NK-92 treated with Interleukin-12 subunit alpha and Interleukin-12 subunit beta, amount 100 ng/mL, for 24 hours (cell line): ENCODE data around the gene TSHR.
"Not testable (repeated sequence)": the region's sequence is repeated elsewhere in the genome, so short reads cannot be mapped to it uniquely, and the experiment has no call there.

Source experiments
- DNase-seq: peaks from one replicate; lab custom pipeline; 2025; lab: John Stamatoyannopoulos, UW

The TSHR gene

DNA sequence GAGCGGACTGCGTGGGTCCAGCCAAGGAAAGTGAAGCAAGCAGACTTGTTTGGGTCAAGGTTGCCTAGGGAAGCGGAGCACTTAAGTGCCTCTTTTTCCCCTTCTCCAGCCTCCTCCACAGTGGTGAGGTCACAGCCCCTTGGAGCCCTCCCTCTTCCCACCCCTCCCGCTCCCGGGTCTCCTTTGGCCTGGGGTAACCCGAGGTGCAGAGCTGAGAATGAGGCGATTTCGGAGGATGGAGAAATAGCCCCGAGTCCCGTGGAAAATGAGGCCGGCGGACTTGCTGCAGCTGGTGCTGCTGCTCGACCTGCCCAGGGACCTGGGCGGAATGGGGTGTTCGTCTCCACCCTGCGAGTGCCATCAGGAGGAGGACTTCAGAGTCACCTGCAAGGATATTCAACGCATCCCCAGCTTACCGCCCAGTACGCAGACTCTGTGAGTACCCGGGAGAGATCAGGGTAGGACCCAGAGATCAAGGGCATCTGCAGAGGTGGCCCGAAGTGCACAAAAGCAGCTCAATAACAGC is at the start of gene TSHR:
TSHR (plus strand) TSS at position 206 of the 526 bp plus-strand sequence; CDS start at position 266, 60 bp downstream.
- no peak for DNase-seq

DNA sequence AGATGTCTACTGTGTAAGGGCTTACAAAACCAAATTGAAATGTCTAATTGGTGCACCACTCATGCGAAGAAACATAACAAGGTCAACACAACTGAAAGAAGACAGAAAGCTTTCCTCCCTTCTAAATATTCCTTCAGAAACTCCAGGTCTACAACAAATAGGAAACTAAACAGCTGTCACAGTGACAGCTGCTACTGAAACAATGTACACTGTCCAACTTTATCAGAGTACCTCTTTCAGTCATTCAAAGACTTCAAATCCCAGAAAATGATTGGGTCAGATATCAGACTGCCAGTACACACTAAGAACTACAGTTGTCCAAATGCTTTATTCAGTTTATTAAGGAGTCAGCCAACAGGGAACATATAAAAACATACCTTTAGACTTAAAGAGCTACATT is 49.1 kb upstream of the TSHR start:
- no peak for DNase-seq

DNA sequence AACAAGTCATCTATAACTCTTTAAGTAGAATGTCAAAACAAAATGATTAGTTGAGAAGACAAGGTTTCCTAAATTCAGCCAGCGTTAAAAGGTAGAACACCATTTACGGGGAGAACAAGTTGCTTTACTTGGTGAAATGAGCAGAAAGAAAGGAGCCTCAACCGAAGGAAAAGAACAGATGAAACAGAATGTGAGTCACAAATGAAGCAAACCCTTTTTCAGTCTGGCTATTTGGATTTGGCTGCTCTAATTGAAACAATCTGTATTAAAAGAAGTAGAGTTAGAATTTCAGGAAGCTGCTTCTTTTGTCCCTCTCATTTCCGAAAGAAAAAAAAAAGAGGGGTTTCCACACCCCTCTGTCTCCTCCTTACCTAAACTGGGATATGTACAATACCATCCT is 48.5 kb upstream of the TSHR start:
- DNase-seq, result no peak

DNA sequence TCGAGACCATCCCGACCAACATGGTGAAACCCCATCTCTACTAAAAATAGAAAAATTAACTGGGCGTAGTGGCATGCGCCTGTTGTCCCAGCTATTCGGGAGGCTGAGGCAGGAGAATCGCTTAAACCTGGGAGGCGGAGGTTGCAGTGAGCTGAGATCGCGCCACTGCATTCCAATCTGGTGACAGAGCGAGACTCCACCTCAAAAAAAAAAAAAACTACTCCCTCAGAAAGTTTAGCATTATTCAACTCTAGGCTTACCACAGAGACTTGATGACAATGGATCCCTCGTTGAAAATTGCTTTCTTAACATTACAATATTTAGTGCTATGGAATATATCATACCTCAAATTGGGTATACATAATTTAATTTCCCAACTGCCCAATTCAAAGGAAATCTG is 43.4 kb upstream of the TSHR start:
- DNase-seq, result not testable (repeated sequence)

DNA sequence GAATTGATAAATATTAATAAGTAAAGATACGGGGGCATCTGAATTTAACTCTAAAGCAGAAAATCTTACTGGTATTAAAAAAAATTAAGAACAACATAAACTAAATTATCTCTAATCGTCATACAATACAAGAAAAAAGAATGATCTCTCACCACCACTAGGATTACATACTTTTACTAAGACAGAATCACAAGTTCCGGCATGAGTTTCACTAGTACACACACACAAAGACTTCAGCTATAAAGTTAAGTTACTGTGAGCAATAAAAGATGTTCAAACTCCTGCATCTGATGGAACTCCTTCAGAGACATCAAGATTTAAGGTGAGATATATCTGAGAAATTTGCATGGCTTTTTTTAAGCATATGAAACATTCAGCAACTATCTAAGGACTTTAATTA is 35.8 kb upstream of the TSHR start:
- no peak for DNase-seq

DNA sequence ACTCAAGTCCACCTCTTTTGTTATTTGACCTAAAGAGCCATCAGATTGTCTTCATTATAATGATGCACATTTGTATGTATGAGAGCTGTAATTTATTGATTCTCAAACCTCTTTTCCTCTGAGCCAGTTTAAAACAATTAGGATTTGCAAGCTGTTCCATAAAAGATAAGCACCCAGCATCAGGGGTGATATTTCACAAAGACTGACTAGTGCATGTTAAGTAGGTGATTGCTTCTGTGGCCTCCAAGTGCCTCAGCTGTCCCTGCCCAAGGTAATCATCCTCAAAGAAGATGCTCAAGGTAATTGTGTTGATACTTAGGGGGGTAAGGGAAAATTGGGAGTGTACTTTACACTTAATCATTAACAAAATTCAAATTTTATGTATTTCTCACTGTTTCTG is 32.1 kb upstream of the TSHR start:
- no peak for DNase-seq

DNA sequence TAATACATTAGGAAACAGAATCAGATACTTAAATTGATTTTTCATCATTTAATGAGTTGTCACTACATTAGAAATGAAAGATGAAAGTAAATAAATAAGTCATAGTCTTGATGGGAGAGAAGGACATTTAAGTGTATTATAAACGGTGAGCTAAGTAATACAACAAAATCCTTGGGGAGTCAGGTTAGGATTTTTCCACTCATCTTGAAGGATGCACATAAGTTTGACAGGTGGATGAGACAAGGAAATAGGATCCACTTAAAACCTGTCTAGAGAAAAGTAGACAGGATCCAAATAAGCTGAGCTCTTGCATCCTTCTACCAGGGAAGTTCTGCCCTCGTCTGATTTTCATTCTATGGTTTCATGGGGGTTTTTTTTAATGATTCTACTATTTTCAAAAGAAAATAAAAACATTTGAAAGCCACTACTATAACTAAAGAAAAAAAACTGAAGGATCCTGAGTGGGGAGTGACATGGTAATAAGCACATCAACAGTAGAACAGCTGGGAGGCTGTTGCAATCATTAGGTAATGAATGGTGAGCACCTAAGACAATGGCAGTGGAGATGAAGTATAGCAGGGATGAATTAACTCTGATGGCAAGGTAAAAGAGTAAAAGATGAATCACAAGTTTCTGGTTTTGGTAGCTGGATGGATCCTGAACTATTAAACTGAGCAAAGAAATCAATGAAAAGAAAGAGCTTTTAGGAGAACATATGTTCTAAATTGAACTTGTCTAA is 30.9 kb upstream of the TSHR start:
- DNase-seq, result no peak

DNA sequence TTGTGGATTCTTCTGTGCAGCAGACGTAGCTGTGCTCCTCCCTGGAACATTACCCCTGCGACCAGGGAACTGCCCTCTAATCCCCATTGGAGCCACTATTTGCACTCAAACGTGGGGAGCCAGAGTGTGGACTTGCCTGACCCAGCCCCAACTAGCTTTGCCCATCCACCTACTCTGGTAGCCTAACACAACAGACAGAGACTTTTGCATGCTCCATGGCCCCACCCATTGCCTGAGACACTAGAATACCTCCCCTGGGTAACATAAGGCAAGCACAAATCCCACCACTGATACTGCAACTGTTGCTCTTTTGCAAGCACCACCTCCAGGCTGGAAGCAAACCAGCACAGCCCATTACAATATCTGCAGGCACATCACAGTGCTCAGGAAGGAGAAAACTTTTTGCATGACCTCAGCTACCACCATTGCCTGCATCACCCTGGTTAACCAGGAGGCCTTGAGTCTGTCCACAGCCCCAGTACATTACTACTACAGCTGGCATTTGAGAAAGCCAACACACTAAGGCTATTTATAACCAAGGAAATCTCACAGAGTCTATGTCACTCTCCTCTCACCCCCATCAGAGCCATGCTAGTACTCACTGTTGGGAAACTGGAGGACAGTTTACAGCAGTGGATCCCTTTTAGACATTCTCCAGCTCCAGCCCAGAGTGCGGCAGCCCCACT is 28.9 kb upstream of the TSHR start:
- no peak for DNase-seq

DNA sequence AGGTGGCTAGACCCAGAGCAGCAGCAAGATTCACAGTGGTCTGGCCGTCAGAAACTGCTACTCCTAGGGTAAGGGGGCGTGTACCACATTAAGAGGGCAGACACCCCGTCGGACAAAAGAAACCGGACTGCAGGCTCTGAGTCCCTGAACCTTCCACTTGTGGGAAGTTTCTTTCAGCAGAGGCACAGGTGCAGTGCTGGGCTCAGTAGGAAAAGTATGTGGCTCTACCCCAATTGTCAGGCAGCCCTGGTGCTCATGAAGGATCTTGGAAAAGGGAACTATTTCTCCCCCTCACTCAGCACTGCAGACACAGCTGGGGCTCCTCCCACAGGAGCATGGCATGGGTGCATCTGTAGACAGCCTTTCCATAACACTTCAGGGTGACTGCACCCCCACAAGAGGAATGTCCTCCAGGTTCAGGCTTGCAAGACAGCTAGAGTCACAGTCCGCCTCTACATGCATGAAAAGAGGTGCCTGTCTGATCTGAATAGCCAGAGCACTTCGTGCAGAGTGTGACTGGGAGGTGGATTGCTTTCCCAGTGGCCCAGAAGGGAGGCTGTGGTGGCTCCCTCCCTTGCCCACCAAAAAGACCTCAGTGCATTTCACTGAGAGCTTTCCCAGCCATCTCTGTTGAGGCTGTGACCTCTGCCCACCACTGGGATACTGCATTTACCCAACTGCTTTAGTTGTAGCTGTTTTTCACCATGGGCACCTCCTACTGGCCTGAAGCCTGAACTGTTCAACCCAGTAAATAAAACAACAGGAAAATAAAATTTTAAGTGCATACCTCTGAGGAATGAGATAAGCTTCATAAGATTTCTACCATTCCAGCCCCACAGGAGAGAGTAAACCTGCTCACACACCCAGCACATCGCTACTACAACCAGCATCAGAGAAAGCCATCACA is 28.1 kb upstream of the TSHR start:
- no peak for DNase-seq

DNA sequence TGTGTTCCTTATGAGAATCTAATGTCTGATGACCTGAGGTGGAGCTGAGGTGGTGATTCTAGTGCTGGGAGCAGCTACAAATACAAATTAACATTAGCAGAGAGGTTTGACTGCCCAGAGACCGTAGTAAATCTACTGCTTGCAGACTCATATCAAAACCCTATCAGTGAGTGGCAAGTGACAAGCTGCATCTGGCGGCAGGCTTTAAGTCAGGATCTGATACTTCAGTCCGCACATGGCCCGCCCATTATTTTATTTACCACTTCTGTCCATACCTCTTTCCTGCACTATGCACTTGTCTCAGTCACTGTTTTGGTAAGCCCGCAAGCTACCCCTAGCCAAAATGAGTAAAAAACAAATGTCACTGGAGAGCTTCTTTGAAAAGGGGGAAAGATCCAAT is 25.3 kb upstream of the TSHR start:
- DNase-seq, result no peak

DNA sequence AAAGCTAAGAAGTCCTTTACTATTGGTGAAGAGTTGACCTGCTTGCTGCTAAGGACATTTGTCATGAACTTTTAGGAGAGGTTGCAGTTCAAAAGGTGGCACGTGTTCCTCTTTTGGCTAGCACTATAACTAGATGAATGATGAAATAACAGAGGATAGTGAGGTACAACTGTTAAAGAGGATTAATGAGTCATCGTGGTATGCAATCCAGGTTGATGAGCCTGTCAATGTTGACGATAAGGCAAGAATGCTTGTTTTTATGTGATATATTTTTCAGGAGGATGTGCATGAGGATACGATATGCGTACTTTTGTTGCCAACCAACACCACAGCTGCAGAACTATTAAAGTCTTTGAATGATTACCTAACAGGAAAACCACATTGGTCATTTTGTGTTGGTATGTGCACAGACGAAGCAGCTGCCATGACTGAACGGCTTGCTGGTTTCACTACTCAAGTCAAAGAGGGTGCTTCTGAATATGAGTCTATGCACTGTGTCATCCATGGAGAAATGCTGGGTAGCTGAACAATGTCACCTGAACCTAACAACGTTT is 24.5 kb upstream of the TSHR start:
- peak; percentile 57 for DNase-seq

DNA sequence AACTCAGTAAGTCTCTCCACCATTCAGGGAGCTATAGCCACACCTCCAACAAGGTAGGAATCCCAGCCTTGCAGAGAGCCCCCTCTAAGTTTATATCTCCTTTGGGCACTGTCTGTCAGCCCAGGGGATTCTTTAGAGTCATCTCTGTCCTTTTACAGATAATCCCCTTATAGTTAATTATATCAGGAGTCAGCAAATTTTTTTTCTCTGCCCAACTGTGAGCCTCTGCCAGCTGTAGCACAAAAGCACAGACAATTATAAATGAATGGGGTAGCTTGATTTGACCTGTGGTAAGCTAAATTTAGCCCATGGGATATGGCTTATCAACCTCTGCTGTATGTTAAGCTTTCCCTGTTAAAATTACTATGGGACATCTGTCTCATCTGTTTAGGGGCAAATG is 22.1 kb upstream of the TSHR start:
- no peak for DNase-seq

DNA sequence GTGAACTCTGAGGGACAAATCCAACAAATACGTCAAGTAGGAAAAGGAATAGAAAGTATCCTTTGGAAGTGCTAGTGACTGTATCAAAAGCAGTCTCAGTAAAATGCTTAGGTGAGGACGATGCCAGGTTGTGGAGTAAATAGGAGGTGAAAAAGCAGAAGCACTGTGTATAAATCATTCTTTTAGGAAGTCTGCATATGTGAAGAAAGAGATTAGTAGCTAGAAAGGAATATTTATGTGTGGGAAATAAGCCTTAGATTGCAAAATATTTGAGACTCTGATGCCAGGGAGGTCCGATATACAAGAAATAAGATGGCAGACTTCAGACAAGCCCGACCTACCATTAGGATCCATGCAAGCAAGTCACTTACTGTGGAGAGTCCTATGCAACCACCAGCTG is 21.7 kb upstream of the TSHR start:
- no peak for DNase-seq

DNA sequence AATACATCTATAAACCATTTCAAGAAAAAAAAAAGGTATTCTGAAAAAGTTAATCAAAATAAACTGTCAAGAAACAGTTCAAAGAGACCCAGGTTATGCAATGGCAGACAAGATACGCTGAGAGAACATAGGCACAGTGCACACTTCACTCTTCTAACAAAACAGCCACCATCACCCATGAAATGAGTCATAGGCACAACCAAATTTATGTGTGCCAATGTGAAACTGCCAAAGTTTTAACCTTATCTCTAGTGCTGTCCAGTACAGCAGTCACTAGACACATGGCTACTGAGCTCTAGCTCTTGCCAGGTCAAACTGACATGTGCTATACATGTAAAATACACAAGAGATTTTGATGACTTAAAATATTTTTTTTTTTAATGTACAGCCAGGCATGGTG is 15.3 kb upstream of the TSHR start:
- no peak for DNase-seq

DNA sequence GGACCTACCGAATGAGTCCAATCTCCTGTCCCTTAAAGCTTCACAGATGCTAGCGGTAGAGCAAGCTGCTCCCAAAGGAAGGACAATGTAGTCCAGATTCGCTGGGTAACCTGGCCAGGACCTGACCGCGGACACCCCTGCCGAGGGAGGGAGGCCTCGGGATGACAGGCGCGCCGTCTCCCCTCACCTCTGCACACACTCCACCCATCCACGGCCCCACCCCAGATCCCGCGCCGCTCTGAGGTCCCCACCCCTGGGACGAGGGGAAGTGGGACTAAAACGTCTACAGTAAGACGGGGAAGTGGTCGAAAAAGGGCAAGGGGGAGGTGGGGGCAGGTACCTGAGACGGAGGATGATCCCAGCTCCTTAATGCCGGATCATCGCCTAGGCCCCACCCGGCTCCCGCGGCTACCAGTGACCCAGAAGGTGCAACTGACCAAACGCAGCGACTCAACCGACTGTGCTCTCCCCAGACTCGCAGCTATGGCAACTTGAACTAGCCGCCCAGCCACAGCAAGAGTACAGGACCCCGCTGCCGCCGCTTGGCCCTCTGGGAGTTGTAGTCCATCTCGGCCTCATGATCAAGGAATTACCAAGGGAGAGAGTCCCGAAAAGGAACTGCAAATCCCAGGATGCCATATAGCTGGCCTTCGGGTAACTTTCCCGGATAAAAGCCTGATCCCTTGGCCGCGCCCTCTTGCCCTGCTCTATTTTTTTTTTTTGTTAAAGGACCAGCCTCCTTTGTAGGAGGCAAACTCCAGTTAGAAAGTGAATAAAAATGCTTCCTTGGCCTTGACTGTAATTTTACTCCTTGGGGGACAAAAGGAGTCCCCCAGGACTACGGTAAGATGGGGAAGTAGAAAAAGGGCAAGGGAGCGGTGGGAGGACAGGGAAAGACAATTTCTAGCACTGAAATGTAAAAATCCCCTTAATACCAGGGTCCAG is 13.9 kb upstream of the TSHR start, which contains the start of gene CEP128:
CEP128 (minus strand) TSS at position 498 of the 945 bp plus-strand sequence.
- DNase-seq, result peak; percentile 93

DNA sequence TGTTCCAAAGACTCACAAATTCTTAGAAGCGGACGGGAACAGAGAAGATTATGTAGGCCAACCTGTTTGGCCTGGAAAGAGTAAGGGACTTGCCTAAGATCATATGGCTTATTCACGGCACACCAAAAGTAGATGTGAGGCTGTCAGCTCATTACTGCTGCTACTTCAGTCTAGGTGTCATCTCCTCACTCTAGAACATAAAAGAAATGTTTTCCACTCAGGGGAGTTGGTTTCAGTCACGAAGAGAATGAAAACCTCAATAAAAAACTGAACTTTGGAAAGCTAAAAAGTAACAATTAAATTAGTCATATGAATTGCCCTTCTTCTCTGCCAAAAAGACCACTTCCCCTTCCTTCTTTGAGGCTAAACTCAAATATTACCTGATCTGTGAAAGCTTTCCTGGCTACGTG is 13.2 kb upstream of the TSHR start:
- DNase-seq, result no peak

DNA sequence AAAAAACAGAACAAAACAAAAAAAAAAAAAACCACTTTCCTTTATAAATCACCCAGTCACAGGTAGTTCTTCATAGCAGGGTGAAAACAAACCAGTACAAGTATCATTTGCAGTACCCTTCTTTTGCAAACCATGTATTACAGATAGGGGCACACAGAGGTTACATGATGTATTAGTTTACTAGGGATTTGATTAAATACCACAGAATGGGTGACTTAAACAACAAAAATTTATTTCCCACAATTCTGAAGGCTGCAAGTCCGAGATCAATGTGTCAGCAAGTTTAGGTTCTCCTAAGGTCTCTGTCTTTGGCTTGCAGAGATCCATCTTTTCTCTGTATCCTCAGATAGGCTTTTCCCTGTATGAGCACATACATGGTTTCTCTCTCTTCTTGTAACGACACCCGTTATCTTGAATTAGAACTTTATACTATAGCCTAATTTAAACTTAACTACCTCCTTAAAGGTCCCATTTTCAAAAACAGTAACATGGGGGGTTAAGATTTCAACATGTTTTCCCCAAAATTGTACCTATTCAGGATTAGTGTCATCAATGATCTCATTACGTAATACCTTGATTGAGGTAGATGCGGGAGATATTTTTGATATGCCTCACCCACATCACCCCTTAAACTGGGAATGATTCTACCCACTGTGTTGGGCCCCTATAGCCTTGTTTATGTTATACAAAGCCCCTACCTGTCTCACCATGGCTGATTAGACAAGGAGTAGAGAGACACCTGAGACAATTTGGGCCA is 10.4 kb upstream of the TSHR start:
- DNase-seq, result no peak

DNA sequence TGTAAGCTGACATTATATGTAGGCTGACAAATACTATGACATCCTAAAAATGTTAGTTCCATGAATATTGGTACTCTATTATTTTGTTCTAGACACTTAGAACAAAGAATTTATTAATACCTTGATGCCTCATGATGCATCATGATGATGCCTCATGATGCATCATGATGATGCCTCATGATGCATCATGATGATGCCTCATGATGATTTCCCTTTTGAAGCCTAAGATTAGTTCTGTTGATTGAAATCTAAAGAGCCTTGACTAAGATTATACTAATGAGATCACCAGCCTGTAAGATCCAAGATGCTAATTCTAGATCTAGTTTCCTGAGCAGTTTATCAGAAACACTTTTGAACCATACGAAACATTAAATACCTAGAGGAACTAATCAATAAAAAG is 9.2 kb upstream of the TSHR start:
- no peak for DNase-seq

DNA sequence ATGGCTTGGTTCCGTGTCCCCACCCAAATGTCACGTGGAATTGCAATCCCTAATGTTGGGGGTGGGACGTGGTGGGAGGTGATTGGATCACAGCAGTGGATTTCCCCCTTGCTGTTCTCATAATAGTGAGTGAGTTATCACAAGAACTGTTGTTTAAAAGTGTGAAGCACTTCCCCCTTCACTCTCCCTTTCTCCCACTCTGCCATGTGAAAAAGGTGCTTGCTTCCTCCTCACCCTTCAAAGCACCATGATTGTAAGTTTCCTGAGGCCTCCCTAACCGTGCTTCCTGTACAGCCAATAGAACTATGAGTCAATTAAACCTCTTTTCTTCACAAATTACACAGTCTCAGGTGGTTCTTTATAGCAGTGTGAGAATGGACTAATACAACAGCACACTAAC is 8.6 kb upstream of the TSHR start:
- no peak for DNase-seq

DNA sequence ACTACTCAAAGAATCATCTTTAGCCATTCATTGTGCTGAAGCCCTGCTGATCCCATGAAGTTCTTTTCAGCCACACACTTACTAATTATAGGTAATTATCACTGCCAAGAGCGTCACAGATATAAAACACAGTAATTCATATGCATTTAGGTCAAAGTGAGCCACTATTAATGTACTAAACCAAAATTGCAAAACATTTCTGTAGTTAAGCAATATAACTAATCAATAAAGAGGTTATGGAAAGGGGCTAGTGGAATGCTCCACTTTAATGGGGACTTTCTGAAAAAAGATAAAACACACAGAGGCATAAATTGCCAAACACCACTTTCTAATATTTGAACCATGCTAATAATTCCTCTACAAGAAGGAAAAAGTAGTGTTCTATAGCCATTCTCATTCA is 7.1 kb upstream of the TSHR start:
- no peak for DNase-seq
